Measurements from ENCODE around the gene SECTM1. TPM values are rescaled to one million over a fixed set of nuclear protein-coding genes. Genes with fewer than 3 reads are reported as not detected.

SECTM1 gene
- total and polyA plus RNA-seq, 2 experiments from 2014 or later: 9.7 to 15.0 TPM

- H3K4me3 ChIP-seq: no peak overlapping the region
- no peaks in the 10 kb centered on the region for H3K27me3 ChIP-seq
- no peak for DNase-seq (ENCODE audit: low spot score)
- WGBS (ENCODE audit: low lambda C conversion rate, missing lambda C conversion rate): 98% methylated on average over 15 of the region's 15 CpGs
- TF ChIP-seq CTCF (IDR thresholded peaks at IDR 0.05; ENCODE audit: poor library complexity): no peak
- no peak for TF ChIP-seq EZH2phosphoT487 (IDR thresholded peaks at IDR 0.05; ENCODE audit: low read depth, severe bottlenecking, unreplicated experiment)
- TF ChIP-seq EZH2 (IDR thresholded peaks at IDR 0.05; ENCODE audit: borderline replicate concordance): no peak
- H3K4me1 ChIP-seq (ENCODE audit: insufficient read depth): peaks cover 45% of the 10 kb centered on the region
- no peak overlapping the region for H3K4me2 ChIP-seq
- H3K27ac ChIP-seq: no peak overlapping the region
- no peaks in the 10 kb centered on the region for H3K36me3 ChIP-seq (replicated peaks; ENCODE audit: insufficient read depth, low read depth)
- H2AFZ ChIP-seq: no peak overlapping the region
- no peaks in the 10 kb centered on the region for H4K20me1 ChIP-seq (ENCODE audit: insufficient read depth, poor library complexity, severe bottlenecking)
- H3K9me2 ChIP-seq (replicated peaks; ENCODE audit: insufficient read depth): no peaks in the 10 kb centered on the region
- no peaks in the 10 kb centered on the region for H3K79me2 ChIP-seq
- H3K9me3 ChIP-seq (ENCODE audit: low read depth): no peaks in the 10 kb centered on the region
These were observed 31.0 kb downstream of the SECTM1 start for GRCh38 chr17:82302568-82302963.

- no peak for DNase-seq (ENCODE audit: low spot score)
- Histone ChIP-seq H3K27ac (no peak overlapping the region), H2AFZ (no peak overlapping the region), H3K9me3 (ENCODE audit: low read depth) (no peaks in the 10 kb centered on the region), H3K9me2 (replicated peaks; ENCODE audit: insufficient read depth) (no peaks in the 10 kb centered on the region), H3K79me2 (no peaks in the 10 kb centered on the region), H3K36me3 (replicated peaks; ENCODE audit: insufficient read depth, low read depth) (no peaks in the 10 kb centered on the region), H3K4me2 (no peak overlapping the region), H3K27me3 (no peaks in the 10 kb centered on the region), H3K4me1 (ENCODE audit: insufficient read depth) (peaks cover 50% of the 10 kb centered on the region), H4K20me1 (ENCODE audit: insufficient read depth, poor library complexity, severe bottlenecking) (no peaks in the 10 kb centered on the region), H3K4me3 (no peak overlapping the region)
- TF ChIP-seq EZH2 (IDR thresholded peaks at IDR 0.05; ENCODE audit: borderline replicate concordance) (no peak), CTCF (IDR thresholded peaks at IDR 0.05; ENCODE audit: poor library complexity) (no peak), EZH2phosphoT487 (IDR thresholded peaks at IDR 0.05; ENCODE audit: low read depth, severe bottlenecking, unreplicated experiment) (no peak)
- 88% methylated on average over 23 of the region's 23 CpGs for WGBS (ENCODE audit: low lambda C conversion rate, missing lambda C conversion rate)
These were observed 31.5 kb downstream of the SECTM1 start for GRCh38 chr17:82301916-82302567.

GRCh38 chr17:82301300-82301915 is 32.2 kb downstream of the SECTM1 start:
- Histone ChIP-seq H2AFZ (no peak overlapping the region), H4K20me1 (ENCODE audit: insufficient read depth, poor library complexity, severe bottlenecking) (no peaks in the 10 kb centered on the region), H3K4me1 (ENCODE audit: insufficient read depth) (peaks cover 54% of the 10 kb centered on the region), H3K27me3 (no peaks in the 10 kb centered on the region), H3K79me2 (no peaks in the 10 kb centered on the region), H3K4me3 (no peak overlapping the region), H3K4me2 (no peak overlapping the region), H3K9me2 (replicated peaks; ENCODE audit: insufficient read depth) (no peaks in the 10 kb centered on the region), H3K36me3 (replicated peaks; ENCODE audit: insufficient read depth, low read depth) (no peaks in the 10 kb centered on the region), H3K9me3 (ENCODE audit: low read depth) (no peaks in the 10 kb centered on the region), H3K27ac (no peak overlapping the region)
- no peak for TF ChIP-seq CTCF (IDR thresholded peaks at IDR 0.05; ENCODE audit: poor library complexity)
- no peak for TF ChIP-seq EZH2phosphoT487 (IDR thresholded peaks at IDR 0.05; ENCODE audit: low read depth, severe bottlenecking, unreplicated experiment)
- TF ChIP-seq EZH2 (IDR thresholded peaks at IDR 0.05; ENCODE audit: borderline replicate concordance): no peak
- WGBS (ENCODE audit: low lambda C conversion rate, missing lambda C conversion rate): 93% methylated on average over 11 of the region's 12 CpGs
- DNase-seq (ENCODE audit: low spot score): no peak

All from hepatocyte (in vitro differentiated cells).